Caco-2 (cell line): ENCODE results near the gene GPSM1. TPM values are rescaled to one million over a fixed set of nuclear protein-coding genes. Genes with fewer than 3 reads are reported as not detected.

ENCODE experiments used
- BruUV-seq: library from RNA; stranded (reverse); fragments of 400-500 nt; replicated peaks from 2 replicates; lab custom pipeline; 2021; lab: Mats Ljungman, UMichigan
- CTCF ChIA-PET: fragments of 300-600 bp; sonication (Branson Sonifier 250); formaldehyde crosslinking; loops from one replicate; lab custom pipeline; 2022; ENCODE audit warnings: antibody characterized with exemption; lab: Charles Lee
- POLR2A ChIA-PET: fragments of 300-600 bp; sonication (Branson Sonifier 250); formaldehyde crosslinking; loops from one replicate; lab custom pipeline; 2022; ENCODE audit warnings: antibody characterized with exemption; lab: Charles Lee
- DNase-seq, 2 experiments: peaks; one replicate each; pipeline versions ENCODE4 v3.0.0 to v3.0.0-alpha.2; 2020 to 2022
- H3K27me3 ChIP-seq: replicated peaks from 2 replicates; pipeline ENCODE4 v1.6.0; 2011; ENCODE audit warnings: low read length; ENCODE audit not compliant: control insufficient read depth, insufficient read depth
- H3K36me3 ChIP-seq: 2 replicates; pipeline ENCODE4 v1.5.1; 2011; ENCODE audit warnings: low read length; ENCODE audit not compliant: control insufficient read depth, insufficient read depth
- H3K4me1 ChIP-seq: fragments of 250-450 bp; sonication (Bioruptor Pico); 2 replicates; pipeline ENCODE4 v1.5.1; 2020; ENCODE audit warnings: mild to moderate bottlenecking
- H3K4me3 ChIP-seq: 2 replicates; pipeline ENCODE4 v1.5.1; 2011; ENCODE audit warnings: low read depth, mild to moderate bottlenecking, control low read depth, low read length
- H3K9me3 ChIP-seq: fragments of 250-450 bp; sonication (Bioruptor Pico); 2 replicates; pipeline ENCODE4 v1.5.1; 2020; ENCODE audit warnings: mild to moderate bottlenecking, moderate library complexity
- H3K27ac Mint-ChIP-seq: one replicate; pipeline ENCODE4 v1.8.0; 2022; ENCODE audit warnings: mixed read lengths; ENCODE audit not compliant: unreplicated experiment
- H3K27me3 Mint-ChIP-seq: one replicate; pipeline ENCODE4 v1.8.0; 2022; ENCODE audit warnings: mixed read lengths; ENCODE audit not compliant: insufficient read depth, unreplicated experiment
- H3K36me3 Mint-ChIP-seq: one replicate; pipeline ENCODE4 v1.8.0; 2022; ENCODE audit warnings: mild to moderate bottlenecking, mixed read lengths; ENCODE audit not compliant: insufficient read depth, unreplicated experiment
- H3K4me1 Mint-ChIP-seq: one replicate; pipeline ENCODE4 v1.8.0; 2022; ENCODE audit warnings: low read depth, mixed read lengths; ENCODE audit not compliant: unreplicated experiment
- H3K4me3 Mint-ChIP-seq: one replicate; pipeline ENCODE4 v1.8.0; 2022; ENCODE audit warnings: mild to moderate bottlenecking, moderate library complexity, mixed read lengths; ENCODE audit not compliant: unreplicated experiment
- H3K9me3 Mint-ChIP-seq: one replicate; pipeline ENCODE4 v1.8.0; 2022; ENCODE audit warnings: mixed read lengths; ENCODE audit not compliant: unreplicated experiment
- CTCF ChIP-seq, 2 experiments: fragments of 200-600 bp in 1 of 2; IDR thresholded peaks; 1 replicate in 1 of 2; 2 replicates in 1 of 2; pipeline versions ENCODE4 v1.5.1 to v1.8.0; 2011 to 2022; ENCODE audit warnings: antibody characterized with exemption in 1 of 2, control low read depth in 1 of 2, inconsistent platforms in 1 of 2, low read depth in 1 of 2, low read length in 1 of 2, mild to moderate bottlenecking in 1 of 2, moderate library complexity in 1 of 2; ENCODE audit not compliant: insufficient read depth in 1 of 2, severe bottlenecking in 1 of 2, unreplicated experiment in 1 of 2
- intact Hi-C: fragments of 100-400 bp; cut with micrococcal nuclease; formaldehyde crosslinking; loops from one replicate; pipeline ENCODE4 v1.10.0; 2022; ENCODE audit not compliant: unreplicated experiment
- total RNA-seq: library from RNA; stranded (reverse); gene quantifications from 2 replicates; pipeline ENCODE4 v1.2.3, GENCODE V29; 2022

Gene GPSM1
- total RNA-seq, 1 experiment from 2014 or later: 25.7 TPM

- H3K27me3 ChIP-seq: no peaks in the 10 kb centered on the region
- no TSS peak for BruUV-seq
- H3K36me3 ChIP-seq: no peaks in the 10 kb centered on the region
- H3K4me1 ChIP-seq: peaks cover 24% of the 10 kb centered on the region
- Mint-ChIP-seq H3K4me3 (no peak overlapping the region), H3K27me3 (no peaks in the 10 kb centered on the region), H3K27ac (no peak overlapping the region), H3K4me1 (peaks cover 6% of the 10 kb centered on the region), H3K36me3 (peaks cover 18% of the 10 kb centered on the region), H3K9me3 (no peaks in the 10 kb centered on the region)
- CTCF ChIA-PET: no interaction called here
- no peak overlapping the region for H3K4me3 ChIP-seq
- TF ChIP-seq CTCF (IDR thresholded peaks at IDR 0.05; ENCODE audit: insufficient read depth in 1 of 2, low read depth in 1 of 2, low read length in 1 of 2, severe bottlenecking in 1 of 2, unreplicated experiment in 1 of 2): no peak
- intact Hi-C loops: no loop called here
- no peaks in the 10 kb centered on the region for H3K9me3 ChIP-seq
- no peak for DNase-seq
- POLR2A ChIA-PET: no interaction called here
Observed at GRCh38 chr9:136331030-136331429, 3.7 kb downstream of the GPSM1 start.

GRCh38 chr9:136331556-136332481 lies 4.5 kb downstream of the GPSM1 start:
- POLR2A ChIA-PET: no interaction called here
- intact Hi-C loops: no loop called here
- no TSS peak for BruUV-seq

GRCh38 chr9:136332482-136332983 lies 5.2 kb downstream of the GPSM1 start:
- intact Hi-C loops: no loop called here
- Mint-ChIP-seq H3K27me3 (no peaks in the 10 kb centered on the region), H3K27ac (no peak overlapping the region), H3K4me1 (peaks cover 6% of the 10 kb centered on the region), H3K9me3 (no peaks in the 10 kb centered on the region), H3K4me3 (no peak overlapping the region), H3K36me3 (peaks cover 18% of the 10 kb centered on the region)
- POLR2A ChIA-PET: no interaction called here
- TF ChIP-seq CTCF (IDR thresholded peaks at IDR 0.05; ENCODE audit: insufficient read depth in 1 of 2, low read depth in 1 of 2, low read length in 1 of 2, severe bottlenecking in 1 of 2, unreplicated experiment in 1 of 2): no peak
- Histone ChIP-seq H3K36me3 (no peaks in the 10 kb centered on the region; the same call in 1 of the 2 replicates), H3K4me3 (no peak overlapping the region), H3K4me1 (peaks cover 14% of the 10 kb centered on the region), H3K27me3 (no peaks in the 10 kb centered on the region), H3K9me3 (no peaks in the 10 kb centered on the region)
- BruUV-seq: no TSS peak
- CTCF ChIA-PET: no interaction called here
- DNase-seq: no peak

More at GRCh38 chr9:136331556-136332481, 4.5 kb downstream of the GPSM1 start:
- CTCF ChIA-PET: no interaction called here
- Histone ChIP-seq H3K27me3 (no peaks in the 10 kb centered on the region), H3K9me3 (no peaks in the 10 kb centered on the region), H3K36me3 (no peaks in the 10 kb centered on the region), H3K4me3 (no peak overlapping the region), H3K4me1 (peaks cover 16% of the 10 kb centered on the region)
- Mint-ChIP-seq H3K4me3 (no peak overlapping the region), H3K27ac (no peak overlapping the region), H3K36me3 (peaks cover 18% of the 10 kb centered on the region), H3K27me3 (no peaks in the 10 kb centered on the region), H3K9me3 (no peaks in the 10 kb centered on the region), H3K4me1 (peaks cover 6% of the 10 kb centered on the region)
- DNase-seq: no peak
- TF ChIP-seq CTCF (IDR thresholded peaks at IDR 0.05; ENCODE audit: insufficient read depth in 1 of 2, low read depth in 1 of 2, low read length in 1 of 2, severe bottlenecking in 1 of 2, unreplicated experiment in 1 of 2): no peak
